AG09309 (cell line): ENCODE results near the gene AIFM3.

Source experiments
- DNase-seq: peaks from one replicate; pipeline ENCODE4 v3.0.0-alpha.2; 2010; ENCODE audit warnings: low read depth
- H3K4me3 ChIP-seq: 2 replicates; pipeline ENCODE4 v1.5.1; 2011; ENCODE audit warnings: mild to moderate bottlenecking, low read depth, low read length, moderate library complexity; ENCODE audit not compliant: control insufficient read depth
- CTCF ChIP-seq: IDR thresholded peaks from 2 replicates; pipeline ENCODE4 v1.5.1; 2011; ENCODE audit warnings: mild to moderate bottlenecking, low read depth, low read length, inconsistent platforms; ENCODE audit not compliant: insufficient read depth, control insufficient read depth; ENCODE audit errors: missing control alignments

AIFM3 gene

GRCh38 chr22:20988573-20989322, 21.7 kb downstream of the AIFM3 start:
- TF ChIP-seq CTCF = no peak
- H3K4me3 ChIP-seq = no peak overlapping the region
- DNase-seq = no peak

- no peak for DNase-seq
- no peak for TF ChIP-seq CTCF
- no peak overlapping the region for H3K4me3 ChIP-seq
Observed at GRCh38 chr22:20989323-20990138, 22.5 kb downstream of the AIFM3 start.

- DNase-seq = no peak
- TF ChIP-seq CTCF = no peak
- H3K4me3 ChIP-seq = no peak overlapping the region
Observed at GRCh38 chr22:20990184-20991180, 23.4 kb downstream of the AIFM3 start.

- no peak overlapping the region for H3K4me3 ChIP-seq
- DNase-seq = no peak
- no peak for TF ChIP-seq CTCF
Observed at GRCh38 chr22:20991252-20992055, 24.4 kb downstream of the AIFM3 start.

- DNase-seq = no peak
- H3K4me3 ChIP-seq = no peak overlapping the region
- TF ChIP-seq CTCF = no peak
Observed at GRCh38 chr22:20992056-20992442, 25.0 kb downstream of the AIFM3 start.
